NOMO-1 (cell line): ENCODE data around the gene CIITA.
"Not testable (repeated sequence)": the region's sequence is repeated elsewhere in the genome, so short reads cannot be mapped to it uniquely, and the experiment has no call there.

Experiments used
- DNase-seq, 2 experiments: peaks; one replicate each; lab custom pipeline; 2025; ENCODE audit not compliant: unreplicated experiment in 2 of 2; lab: John Stamatoyannopoulos, UW

CIITA gene

DNA sequence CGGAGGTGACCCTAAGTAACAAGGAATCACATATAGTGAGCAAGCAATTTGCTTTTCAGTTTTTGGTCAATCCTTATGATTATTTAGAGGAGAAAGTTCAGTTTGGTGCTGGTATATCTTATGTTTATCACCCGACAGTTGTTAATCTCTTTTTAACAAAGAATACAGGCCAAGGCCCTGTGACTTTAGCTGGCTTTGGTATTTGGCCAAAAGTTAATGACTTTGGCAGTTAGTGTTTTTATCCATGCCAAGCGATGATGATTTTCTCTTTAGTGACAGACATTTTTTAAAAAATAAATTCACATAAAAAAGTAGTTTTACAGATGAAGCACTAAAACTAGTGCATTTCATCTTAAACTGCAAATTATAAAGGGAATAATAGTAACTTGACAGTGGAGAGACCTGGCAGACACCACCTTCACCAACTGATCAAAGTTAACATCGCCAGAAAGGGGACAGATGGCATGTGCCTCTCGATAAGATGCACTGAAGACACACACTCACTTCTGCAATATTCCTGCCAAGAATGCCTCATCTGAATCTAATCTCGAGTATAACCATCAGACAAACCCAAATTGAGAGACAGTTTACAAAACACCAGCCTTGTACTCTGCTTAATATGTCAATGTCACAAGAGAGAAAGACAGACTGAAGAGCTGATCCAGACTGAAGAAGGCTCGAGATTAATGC, 58.4 kb downstream of the CIITA start:
- DNase-seq, result no peak

DNA sequence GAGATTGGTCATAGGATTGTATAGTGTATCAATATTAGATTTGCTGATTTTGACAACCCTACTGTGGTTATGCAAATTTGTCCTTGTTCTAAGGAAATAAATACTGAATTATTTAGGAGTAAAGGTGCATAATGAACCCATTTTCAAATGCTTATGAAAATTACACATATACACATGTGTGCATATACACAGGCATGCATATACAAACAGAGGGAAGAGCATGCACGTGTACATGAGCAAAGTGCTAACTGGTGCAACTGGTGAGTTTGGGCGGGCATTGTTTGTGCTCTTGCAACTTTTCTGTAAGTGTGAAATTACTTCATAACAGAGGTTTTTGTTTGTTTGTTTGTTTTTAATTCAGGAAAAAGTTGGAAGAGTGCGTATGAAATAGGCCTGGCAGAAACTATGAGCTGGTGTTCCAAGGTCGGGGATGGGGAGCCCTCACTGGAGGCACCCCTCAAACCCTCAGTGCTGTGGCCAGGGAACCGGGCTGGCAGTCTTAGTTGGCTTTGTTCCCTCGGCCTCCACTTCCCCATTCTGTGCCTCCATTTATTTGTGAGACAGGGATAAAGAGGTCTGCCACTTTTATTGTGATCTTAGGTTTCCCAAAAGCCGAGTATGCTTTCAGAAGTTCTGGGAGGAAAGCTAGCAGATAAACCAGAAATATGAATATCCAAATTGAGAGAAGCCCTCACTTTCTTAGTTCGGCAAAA, 59.4 kb downstream of the CIITA start:
- no peak for DNase-seq

DNA sequence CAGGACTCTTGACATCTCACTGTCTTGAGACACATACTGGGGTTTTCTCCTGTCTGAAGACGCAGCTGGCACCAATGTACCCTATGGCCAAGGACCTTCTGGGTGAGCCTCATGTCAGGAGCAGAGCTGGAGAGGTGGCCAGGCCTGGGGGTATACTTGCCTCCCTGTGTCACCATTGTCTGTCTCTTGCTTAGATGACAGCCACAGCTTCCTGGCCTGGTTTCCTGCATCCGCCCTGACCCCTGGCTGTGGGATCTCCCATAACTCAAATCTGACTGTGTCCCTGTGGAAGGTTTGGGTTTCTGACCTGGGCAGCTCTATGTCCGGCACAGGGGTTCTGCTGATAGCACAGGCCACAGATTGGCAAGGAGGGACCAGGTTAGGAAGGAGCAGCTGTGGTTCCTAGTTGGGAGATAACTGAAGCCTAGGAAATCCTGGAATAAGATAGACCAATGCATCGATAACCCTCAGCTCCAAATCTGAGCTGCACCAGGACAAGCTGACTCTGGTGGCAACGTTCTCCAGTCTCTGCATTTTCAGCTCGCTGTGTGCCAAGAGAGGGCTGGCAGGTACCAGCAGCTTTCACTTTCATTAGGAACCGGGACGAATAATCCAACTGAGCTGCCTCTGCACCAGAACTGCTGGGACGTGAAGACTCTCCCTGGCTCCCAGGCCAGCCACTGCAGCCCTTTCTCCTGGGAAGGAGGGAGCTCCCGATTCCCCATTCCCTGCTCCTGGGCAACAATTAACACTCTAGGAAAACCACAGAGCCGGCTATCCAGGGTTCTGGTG, 60.3 kb downstream of the CIITA start:
- no peak for DNase-seq

DNA sequence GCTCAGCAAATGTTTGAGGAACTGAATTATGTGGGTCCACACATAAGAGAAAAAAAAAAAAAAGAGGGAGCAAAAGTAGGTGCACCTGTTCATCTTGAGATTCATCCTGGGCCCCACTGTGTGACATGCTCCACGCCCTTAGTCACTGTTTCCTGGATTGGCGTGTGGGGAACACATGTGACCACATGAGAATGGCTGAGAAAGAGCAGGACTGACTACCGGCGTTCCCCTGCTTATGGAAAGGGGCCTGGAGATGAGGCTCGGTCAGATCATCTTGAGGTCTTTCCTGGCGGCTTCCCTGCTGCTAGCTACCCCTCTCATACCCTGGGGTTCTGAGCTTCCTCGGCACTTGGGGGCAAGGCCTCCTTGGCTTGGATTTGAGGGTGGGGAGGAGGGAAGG, 61.3 kb downstream of the CIITA start:
- DNase-seq, result no peak

DNA sequence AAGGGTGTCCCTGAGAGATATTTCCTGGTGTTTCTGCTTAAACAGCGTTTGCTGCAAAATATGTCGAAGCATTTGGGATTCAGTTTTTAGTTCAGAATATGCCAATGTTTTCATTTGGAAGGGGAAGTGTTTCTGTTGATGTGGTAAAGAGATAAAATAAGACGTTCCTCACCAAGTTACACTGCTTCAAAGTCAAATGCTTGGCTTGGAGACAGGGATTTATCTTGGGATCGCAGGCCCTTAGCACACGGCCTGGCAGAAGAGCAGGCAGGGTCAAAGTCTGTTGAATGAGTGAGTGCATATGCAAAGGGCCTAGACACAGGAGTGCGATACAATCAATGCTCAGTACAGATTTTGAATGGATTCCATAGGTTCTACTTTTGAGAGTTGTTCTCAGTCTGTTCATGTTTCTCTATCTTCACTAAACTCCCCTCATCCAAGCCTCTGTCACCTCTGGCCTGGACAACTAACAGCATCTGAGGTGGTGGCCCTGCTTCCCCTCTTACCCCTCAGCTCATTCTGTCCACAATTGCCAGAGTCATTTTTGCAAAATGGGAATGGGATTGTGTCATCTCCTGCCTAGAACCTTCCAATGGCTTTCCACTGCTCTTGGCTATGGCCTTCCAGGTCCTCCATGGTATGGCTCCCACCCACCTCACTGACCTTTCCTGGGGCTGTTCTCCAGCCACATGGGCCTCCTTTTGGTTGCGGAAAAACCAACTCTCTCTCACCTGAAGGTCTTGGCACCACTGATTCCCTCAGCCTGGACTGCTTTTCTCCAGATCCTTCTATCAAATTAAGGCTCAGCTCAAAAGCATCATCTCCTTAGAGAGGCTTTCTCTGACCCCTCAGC, 62.0 kb downstream of the CIITA start:
- DNase-seq, result no peak

DNA sequence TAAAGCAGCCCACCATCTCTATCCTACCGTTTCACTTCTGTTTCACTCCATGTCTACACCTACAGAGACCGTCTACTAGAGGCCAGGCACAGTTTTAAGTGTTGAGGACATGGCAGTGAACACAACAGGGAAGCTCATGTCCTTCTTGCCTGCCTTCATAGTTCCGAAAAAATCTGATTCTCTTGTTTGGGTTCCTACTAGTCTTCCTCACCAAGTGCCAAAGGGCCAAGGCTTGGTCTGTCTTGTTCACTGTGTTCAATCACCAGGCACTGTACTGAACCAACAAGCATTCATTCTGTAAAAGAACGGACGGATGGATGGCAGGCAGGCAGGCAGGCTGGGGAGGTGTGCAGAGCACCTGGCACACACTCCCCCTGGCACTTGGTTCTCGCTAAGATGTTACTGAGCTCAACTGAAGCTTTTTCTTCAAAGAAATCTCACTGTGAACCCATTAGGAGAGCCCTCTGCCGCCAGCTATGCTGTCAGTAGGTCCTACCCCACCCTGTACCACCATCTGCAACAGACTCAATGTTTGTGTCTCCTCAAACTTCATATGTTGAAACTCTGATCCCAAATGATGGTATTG, 62.7 kb downstream of the CIITA start:
- DNase-seq, result no peak

DNA sequence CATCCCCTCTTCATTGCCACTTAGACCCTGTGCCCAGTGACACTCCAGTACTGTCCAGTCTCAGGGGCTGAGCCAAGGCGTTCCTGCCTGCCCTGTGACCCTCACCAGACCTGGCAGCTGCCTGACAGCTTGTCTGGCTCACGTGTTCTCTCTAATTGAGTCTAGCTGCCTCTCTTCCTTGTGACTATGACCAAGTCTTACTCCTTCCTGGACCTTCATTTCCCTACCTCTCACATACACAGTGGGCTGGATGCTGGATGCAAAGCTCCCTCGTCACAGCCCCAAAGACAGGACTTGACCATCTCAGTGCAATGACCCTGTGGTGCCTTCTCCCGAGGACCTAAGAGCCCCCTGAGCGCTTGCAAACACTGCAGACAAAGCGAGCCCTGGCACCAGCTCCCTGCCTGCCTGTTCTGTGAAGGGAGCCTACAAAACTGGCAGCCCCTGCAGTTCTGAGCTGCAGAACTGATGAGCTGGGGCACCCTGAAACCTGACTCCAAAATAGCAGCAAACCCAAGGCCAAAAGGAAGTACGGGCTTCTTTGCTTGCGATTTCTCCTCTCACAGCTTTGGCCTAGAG, 63.6 kb downstream of the CIITA start:
- peak in 1 of 2 experiments; percentile 19 for DNase-seq

DNA sequence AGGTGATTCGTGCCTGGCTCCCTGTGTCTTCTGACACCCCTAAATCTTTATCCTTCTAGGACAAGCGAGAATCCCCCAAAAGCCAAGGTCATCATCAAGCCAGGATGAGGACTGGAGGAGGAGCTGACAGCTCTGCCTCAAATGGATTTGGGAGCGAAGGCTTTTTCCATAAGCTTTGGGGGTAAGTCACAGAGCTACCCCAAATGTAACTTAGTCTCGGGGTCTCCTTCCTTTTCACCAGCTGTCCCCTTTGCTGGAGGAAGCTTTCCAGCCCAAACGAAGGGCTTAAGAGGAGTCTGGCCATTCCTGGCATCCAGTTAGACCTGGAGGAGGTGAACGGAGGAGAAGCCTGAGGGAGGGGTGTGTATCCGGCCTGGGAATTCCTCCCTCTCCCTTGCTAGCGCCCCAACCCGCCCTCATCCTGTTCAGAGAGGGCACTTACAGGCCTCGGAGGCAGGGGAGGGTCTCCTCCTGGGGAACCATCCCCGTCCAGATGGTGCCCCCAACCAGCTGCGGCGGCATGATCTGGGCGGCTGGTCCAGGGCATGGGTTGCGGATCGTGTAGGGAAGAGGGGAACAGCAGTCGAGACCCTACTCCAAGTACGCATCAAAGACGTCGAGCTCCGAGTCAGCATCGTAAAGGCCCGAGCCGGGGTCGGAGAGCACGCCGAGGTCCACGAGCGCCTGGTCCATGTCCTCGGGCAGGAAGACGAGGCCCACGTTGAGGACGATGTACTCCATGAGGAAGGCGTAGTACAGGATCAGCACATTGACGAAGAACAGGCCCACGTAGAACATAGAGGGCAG, 64.3 kb downstream of the CIITA start:
- no peak for DNase-seq

DNA sequence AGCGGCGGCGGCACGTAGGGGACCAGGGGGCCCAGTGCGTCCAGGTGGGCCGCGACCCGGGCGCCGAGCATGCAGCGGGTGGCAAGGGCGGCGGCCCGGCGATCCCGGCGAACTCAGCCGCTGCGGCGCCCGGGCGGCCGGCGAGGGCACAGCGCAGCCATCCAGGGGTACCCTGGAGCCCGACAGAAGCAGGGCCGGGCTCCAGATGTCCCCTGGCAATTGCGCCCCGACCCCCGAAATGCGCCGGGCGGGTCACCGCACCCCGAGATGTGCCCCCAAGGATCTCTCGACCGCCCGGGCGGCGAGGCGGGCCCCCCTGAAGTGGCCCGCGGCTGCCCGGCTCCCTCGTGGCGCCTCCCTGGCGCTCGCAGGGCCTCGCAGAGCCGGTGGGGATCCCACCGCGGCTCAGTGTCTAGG, 64.9 kb downstream of the CIITA start:
- DNase-seq, result not testable (repeated sequence)

DNA sequence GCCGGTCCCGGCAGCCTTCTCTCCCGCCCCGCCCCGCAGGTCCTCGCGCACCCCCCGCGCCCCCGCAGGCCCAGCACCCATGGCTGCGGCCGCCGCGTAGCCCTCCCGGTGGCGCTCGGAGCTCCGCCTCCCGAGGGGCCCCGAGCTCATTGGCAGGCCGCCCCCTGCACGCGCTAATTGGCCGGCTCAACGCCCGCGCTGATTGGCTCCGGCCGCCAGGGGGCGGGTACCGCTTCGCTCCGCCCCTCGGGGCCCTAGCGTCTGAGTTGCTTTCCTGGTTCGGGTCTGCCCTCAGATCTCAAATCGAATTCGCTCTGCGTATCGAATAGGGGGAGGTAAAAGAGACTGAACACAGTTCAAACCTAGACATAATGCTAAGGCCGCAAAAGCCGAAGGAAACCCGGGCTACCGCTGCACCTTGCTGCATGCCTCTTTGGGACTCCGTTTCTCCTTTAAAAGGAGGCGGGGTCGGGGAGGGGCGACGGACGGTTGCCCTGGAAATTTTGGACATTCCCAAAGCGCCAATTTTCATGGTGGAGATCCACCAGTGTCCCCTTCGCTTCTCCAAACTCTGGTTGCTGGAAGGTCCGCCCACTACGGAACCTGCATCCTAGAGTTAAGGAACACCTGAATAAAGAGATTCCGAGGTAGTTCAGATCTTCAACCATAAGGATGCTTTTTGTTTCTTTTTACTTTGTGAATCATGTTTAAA, 65.5 kb downstream of the CIITA start, which contains the start of gene DEXI:
Gene DEXI, minus strand, starts transcription at position 117 of the 712 bp plus-strand sequence. CDS start 463 bp downstream, outside the sequence.
- DNase-seq, result peak; percentile 86 to 93

DNA sequence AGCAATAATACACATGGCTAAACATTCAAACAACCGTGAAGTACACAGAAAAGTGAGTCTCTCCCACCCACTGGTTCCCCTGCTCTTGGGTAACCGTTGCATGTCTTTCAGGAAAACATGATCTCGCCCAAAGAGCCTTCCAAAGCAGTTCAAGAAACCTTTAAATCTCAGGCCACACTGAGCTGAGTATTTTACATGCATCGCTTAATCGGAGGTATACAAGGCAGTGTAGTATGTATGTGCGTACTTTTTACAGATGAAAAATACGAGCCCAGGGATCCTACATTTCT, 66.0 kb downstream of the CIITA start:
- no peak for DNase-seq

DNA sequence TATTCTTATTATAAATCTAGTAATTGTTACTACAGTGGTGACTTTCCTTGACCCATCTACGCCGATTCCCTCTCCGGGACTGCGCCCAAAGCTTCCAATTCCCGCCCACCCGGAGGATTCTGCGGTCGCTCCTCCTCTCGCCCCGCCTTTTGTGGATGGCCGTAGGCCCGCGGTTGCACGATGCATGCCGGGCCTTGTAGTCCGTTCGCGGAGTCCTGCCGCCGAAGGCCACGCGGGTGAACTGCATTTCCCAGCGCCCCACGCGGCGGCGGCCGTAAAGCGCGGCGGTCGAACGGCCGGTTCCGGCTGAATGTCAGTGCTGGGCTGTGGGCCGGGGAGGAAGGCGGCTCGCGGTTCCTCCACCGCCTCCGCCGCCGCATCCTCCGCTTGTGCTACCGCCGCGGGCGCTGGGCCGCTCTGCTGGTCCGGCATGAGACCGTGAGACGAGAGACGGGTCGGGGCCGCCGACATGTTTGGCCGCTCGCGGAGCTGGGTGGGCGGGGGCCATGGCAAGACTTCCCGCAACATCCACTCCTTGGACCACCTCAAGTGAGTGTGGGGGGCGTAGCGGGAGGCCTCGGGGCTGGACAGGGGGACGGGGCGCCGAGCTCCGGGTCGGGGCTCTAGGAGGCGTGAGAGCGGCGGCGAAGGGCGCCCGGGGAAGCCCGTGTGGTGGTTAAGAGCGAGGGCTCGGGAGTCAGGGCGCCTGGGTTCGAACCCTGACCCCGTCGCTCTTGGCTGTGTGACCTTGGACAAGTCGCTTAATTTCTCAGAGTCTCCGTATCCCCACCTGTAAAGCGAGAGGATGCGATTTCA, 67.5 kb downstream of the CIITA start, which contains the start of gene CLEC16A:
Gene CLEC16A, plus strand, starts transcription at position 316 of the 816 bp plus-strand sequence. Its CDS starts 154 bp downstream, at position 470.
- DNase-seq, result peak; percentile 92 to 93

DNA sequence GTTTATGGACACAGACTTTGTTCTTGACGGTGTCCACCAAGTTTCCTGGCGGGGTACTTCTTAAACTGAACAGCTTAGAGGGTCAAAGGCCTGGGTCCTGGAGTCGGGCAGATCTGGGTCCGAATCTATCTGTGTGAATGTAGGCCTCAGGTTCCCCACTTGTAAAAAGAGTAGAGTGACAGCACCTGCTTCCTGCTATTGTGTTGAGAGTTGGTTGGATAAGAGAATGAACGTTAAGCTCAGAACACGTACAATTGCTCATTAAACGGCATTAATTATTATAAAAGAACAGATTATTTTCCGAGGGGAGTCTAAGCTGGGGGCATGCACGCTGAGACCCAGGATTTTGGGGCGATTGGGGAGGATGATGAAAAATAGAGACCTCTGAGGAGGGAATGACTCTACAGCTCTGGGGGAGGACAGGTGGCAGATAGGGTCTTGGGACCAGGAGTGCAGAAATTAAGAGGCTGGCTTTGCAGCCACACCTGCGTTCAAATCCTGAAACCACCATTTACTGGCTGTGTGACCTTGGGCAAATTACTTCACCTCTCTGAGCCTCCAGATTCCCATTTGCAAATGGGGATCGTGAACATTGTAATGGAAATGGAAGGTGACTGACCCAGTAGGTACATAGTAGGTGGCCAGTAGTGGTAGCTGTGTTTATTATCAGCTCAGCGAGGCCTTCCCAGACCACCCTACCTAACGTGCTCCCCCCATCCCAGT, 68.2 kb downstream of the CIITA start:
- DNase-seq, result no peak

DNA sequence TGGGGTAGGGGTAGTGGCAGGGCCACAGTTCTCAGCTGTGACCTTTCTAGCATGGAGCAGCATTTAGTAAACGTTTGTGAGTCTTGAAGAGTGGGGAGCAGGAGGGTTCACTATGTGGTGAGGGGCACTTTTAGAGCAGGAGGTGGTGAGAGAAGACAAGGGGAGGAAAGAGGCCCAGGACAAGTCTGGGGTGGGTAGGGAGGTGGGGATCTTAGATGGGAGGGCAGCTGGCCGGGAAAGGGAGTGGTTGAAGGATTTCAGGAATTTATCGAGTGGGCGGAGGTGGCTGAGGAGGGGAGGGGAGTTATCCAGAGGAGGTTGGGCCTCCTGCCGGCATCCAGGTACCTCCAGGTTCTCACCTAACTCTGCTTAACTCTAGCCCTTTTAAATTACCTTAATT, 69.3 kb downstream of the CIITA start:
- DNase-seq, result no peak

DNA sequence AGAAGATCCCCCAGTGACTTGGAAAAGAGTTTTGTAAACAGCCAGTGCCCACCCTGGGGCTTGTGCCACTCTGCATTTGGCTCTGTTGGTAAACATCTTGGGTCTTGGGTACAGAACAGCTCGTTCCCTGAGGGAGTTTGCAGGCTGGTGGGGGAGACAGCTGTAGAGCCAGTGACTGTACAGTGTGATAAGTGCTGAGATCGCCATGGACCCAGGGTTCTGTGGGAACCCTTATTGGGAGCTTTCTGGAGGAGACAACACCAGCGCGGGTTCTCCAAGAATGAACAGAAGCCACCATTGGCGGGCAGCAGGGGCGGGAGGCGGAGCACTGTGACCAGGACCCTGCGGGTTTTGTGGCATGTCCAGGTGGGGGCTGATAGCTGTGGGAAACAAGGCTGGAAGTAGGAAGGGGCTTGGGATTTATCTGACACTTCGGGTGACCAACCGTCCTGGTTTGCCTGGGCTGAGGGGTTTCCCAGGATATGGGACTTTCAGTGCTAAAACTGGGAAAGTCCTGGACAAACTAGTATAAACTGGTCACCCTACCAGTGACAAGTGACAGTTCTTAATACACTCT, 70.3 kb downstream of the CIITA start:
- no peak for DNase-seq

DNA sequence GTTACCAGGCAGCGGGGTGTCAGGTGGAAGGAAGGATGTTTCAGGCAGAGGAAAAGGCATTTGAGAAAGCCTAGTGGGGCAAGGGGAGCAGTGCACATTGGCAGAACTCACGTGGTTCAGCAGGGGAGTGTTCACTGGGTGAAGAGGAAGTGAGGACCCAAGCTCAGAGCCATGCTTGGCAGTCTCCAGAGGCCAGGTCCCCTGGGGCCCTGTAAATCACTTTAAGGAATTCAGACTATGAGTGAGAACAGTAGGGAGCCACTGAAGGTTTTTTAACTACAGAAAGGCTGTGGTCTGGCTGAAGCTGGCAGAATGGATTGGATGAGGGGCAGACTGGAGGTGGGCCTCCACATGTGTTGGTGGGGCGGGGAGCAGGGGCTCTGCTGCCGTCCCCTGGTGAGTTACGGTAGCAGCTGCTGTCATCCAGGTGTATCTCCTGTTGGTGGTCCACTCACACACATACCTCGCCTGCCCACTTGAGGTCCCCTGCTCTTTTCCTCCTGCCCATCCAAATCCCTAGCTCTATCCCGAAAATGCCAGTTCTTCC, 72.5 kb downstream of the CIITA start:
- DNase-seq, result peak; percentile 65 to 91
